DOHH2 (cell line): ENCODE measurements around the gene SLC13A4.
"Not testable (repeated sequence)": the region's sequence is repeated elsewhere in the genome, so short reads cannot be mapped to it uniquely, and the experiment has no call there.

ENCODE experiments used
- H3F3A ChIP-seq: fragments of 200-600 bp; sonication (generic), shearing (Covaris generic); 2 replicates; pipeline ENCODE4 v1.6.0; 2016; ENCODE audit warnings: antibody characterized with exemption, mild to moderate bottlenecking; ENCODE audit not compliant: control insufficient read depth, insufficient read depth
- H3K27ac ChIP-seq: fragments of 200-600 bp; sonication (generic); 2 replicates; pipeline ENCODE4 v1.5.1; 2014; ENCODE audit warnings: low read depth, mild to moderate bottlenecking, low read length, moderate library complexity
- H3K27me3 ChIP-seq: fragments of 200-600 bp; sonication (generic); 2 replicates; pipeline ENCODE4 v1.6.1; 2014; ENCODE audit warnings: mild to moderate bottlenecking, low read length, mixed read lengths; ENCODE audit not compliant: control insufficient read depth
- H3K36me3 ChIP-seq: fragments of 200-600 bp; sonication (generic); 2 replicates; pipeline ENCODE4 v1.6.1; 2014; ENCODE audit warnings: mild to moderate bottlenecking, low read length, moderate library complexity, mixed read lengths; ENCODE audit not compliant: control insufficient read depth
- H3K4me1 ChIP-seq: fragments of 200-600 bp; sonication (generic); 2 replicates; pipeline ENCODE4 v1.6.1; 2014; ENCODE audit warnings: mild to moderate bottlenecking, low read length, mixed read lengths; ENCODE audit not compliant: control insufficient read depth
- H3K4me2 ChIP-seq: fragments of 200-600 bp; sonication (generic); 2 replicates; pipeline ENCODE4 v1.6.0; 2014; ENCODE audit warnings: mild to moderate bottlenecking, low read length, moderate library complexity
- H3K4me3 ChIP-seq: fragments of 200-600 bp; sonication (generic); 2 replicates; pipeline ENCODE4 v1.5.1; 2014; ENCODE audit warnings: mild to moderate bottlenecking, low read length, mixed read lengths
- H3K79me2 ChIP-seq: fragments of 200-600 bp; sonication (generic); 2 replicates; pipeline ENCODE4 v1.6.1; 2014; ENCODE audit warnings: mild to moderate bottlenecking, low read length, mixed read lengths; ENCODE audit not compliant: control insufficient read depth
- H3K9me2 ChIP-seq: fragments of 200-600 bp; sonication (generic); replicated peaks from 2 replicates; pipeline ENCODE4 v1.6.1; 2014; ENCODE audit warnings: mild to moderate bottlenecking, low read length, mixed read lengths; ENCODE audit not compliant: control insufficient read depth
- H3K9me3 ChIP-seq: fragments of 200-600 bp; sonication (generic); 2 replicates; pipeline ENCODE4 v1.6.1; 2014; ENCODE audit warnings: antibody characterized with exemption, low read length, mixed read lengths; ENCODE audit not compliant: control insufficient read depth, insufficient read depth
- H4K20me1 ChIP-seq: fragments of 200-600 bp; sonication (generic); 2 replicates; pipeline ENCODE4 v1.6.0; 2014; ENCODE audit warnings: low read depth, mild to moderate bottlenecking, antibody characterized with exemption, low read length, moderate library complexity; ENCODE audit not compliant: control insufficient read depth, insufficient read depth
- CTCF ChIP-seq: fragments of 200-600 bp; sonication (generic); IDR thresholded peaks from one replicate; pipeline ENCODE4 v1.5.1; 2014; ENCODE audit warnings: antibody characterized with exemption, mild to moderate bottlenecking, low read depth, low read length; ENCODE audit not compliant: poor library complexity, severe bottlenecking
- EZH2phosphoT487 ChIP-seq: fragments of 200-600 bp; sonication (generic); IDR thresholded peaks from 2 replicates; pipeline ENCODE4 v1.6.1; 2017; ENCODE audit warnings: borderline replicate concordance, mild to moderate bottlenecking, antibody characterized with exemption, low read length, moderate library complexity, mixed read lengths

SLC13A4 gene

GRCh38 chr7:135667626-135668025, 60.4 kb downstream of the SLC13A4 start:
- H3K9me3 ChIP-seq, H4K20me1 ChIP-seq, H3K4me2 ChIP-seq, H3F3A ChIP-seq, H3K27ac ChIP-seq, H3K4me3 ChIP-seq, H3K27me3 ChIP-seq, H3K9me2 ChIP-seq: not testable (repeated sequence)
- H3K36me3 ChIP-seq: peaks cover 11% of the 10 kb centered on the region
- peaks cover 13% of the 10 kb centered on the region for H3K4me1 ChIP-seq
- peaks cover 92% of the 10 kb centered on the region for H3K79me2 ChIP-seq

DNA sequence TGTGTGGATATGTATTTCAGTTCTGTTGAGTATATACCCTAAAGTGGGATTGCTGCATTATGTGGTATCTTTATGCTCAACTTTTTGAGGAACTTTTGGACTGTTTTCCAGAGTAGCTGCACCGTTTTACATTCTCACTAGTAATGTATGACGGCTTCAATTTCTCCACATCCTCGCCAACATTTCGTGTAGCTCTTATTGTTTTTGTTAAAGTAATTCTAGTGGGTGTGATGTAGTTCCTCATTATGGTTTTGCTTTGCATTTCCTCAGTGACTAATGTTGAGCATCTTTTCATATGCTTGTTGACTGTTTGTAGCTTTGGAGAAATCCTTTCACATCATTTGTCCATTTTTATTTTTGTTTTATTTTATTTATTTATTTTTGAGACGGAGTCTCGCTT, 61.1 kb downstream of the SLC13A4 start:
- no peak overlapping the region for H3K27ac ChIP-seq
- TF ChIP-seq CTCF (no peak), EZH2phosphoT487 (no peak)
- H3F3A ChIP-seq: no peaks in the 10 kb centered on the region
- H3K4me1 ChIP-seq: peaks cover 15% of the 10 kb centered on the region
- H3K9me3 ChIP-seq: peaks cover 4% of the 10 kb centered on the region; the same call in 1 of the 2 replicates
- peaks cover 13% of the 10 kb centered on the region for H3K36me3 ChIP-seq
- no peaks in the 10 kb centered on the region for H3K27me3 ChIP-seq
- H3K4me3 ChIP-seq: no peak overlapping the region
- no peaks in the 10 kb centered on the region; the same call in 1 of the 2 replicates for H4K20me1 ChIP-seq
- no peaks in the 10 kb centered on the region for H3K9me2 ChIP-seq
- peaks cover 90% of the 10 kb centered on the region for H3K79me2 ChIP-seq
- no peak overlapping the region for H3K4me2 ChIP-seq

DNA sequence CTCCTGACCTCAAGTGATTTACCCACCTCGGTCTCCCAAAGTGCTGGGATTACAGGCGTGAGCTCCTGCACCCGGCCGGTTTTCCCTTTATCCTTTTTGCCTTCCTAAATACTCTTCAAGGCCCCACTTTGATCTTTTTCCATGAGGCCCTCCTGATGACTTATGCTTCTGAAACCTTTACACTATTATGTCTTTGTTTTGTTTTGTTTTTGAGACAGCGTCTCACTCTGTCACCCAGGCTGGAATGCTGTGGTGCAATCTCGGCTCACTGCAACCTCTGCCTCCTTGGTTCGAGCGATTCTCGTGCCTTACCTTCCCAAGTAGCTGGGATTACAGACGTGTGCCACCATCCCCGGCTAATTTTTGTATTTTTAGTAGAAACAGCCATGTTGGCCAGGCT, 61.8 kb downstream of the SLC13A4 start:
- no peak overlapping the region for H3K4me2 ChIP-seq
- no peaks in the 10 kb centered on the region; the same call in 1 of the 2 replicates for H4K20me1 ChIP-seq
- H3K4me1 ChIP-seq: peaks cover 19% of the 10 kb centered on the region
- H3F3A ChIP-seq: no peaks in the 10 kb centered on the region
- H3K27ac ChIP-seq: no peak overlapping the region
- H3K4me3 ChIP-seq: no peak overlapping the region
- peaks cover 4% of the 10 kb centered on the region; the same call in 1 of the 2 replicates for H3K9me3 ChIP-seq
- H3K79me2 ChIP-seq: peaks cover 84% of the 10 kb centered on the region
- H3K27me3 ChIP-seq: no peaks in the 10 kb centered on the region
- no peaks in the 10 kb centered on the region for H3K9me2 ChIP-seq
- TF ChIP-seq CTCF (no peak), EZH2phosphoT487 (no peak)
- peaks cover 13% of the 10 kb centered on the region for H3K36me3 ChIP-seq

- Histone ChIP-seq H3K36me3 (peaks cover 10% of the 10 kb centered on the region), H3K4me1 (peaks cover 19% of the 10 kb centered on the region), H3F3A (no peaks in the 10 kb centered on the region), H3K9me3 (peaks cover 4% of the 10 kb centered on the region; the same call in 1 of the 2 replicates), H3K27ac (no peak overlapping the region), H3K27me3 (no peaks in the 10 kb centered on the region), H3K4me2 (no peak overlapping the region), H3K79me2 (peaks cover 73% of the 10 kb centered on the region), H4K20me1 (no peaks in the 10 kb centered on the region; the same call in 1 of the 2 replicates), H3K9me2 (no peaks in the 10 kb centered on the region), H3K4me3 (no peak overlapping the region)
- TF ChIP-seq EZH2phosphoT487: no peak
- no peak for TF ChIP-seq CTCF
Measured at GRCh38 chr7:135665042-135665441, 62.9 kb downstream of the SLC13A4 start.
